ENCODE data around the gene ETNK1. TPM values are rescaled to one million over a fixed set of nuclear protein-coding genes. Genes with fewer than 3 reads are reported as not detected.

ETNK1 gene
- total and polyA plus RNA-seq, 8 donors, result 14.8 to 44.7 (median 21.6) TPM

- 89 to 96% methylated on average over 2 of the region's 2 CpGs for WGBS, 2 donors
- DNase-seq, result no peak
- intact Hi-C loops (cut with DNase I), result no loop called here
- no peak for FAIRE-seq
- no peak for ATAC-seq
- no peaks in the 10 kb centered on the region for H3K4me1 ChIP-seq
- peaks cover 0 to 10% (median 0%) of the 10 kb centered on the region in 3 donors for H3K36me3 ChIP-seq
- no peak for TF ChIP-seq CTCF (IDR thresholded peaks at IDR 0.05)
- H3K4me3 ChIP-seq, result no peak overlapping the region
- no peaks in the 10 kb centered on the region for H3K9me3 ChIP-seq
- H3K27ac ChIP-seq, result no peak overlapping the region
- H3K27me3 ChIP-seq, result no peaks in the 10 kb centered on the region
Measured at GRCh38 chr12:22682663-22683062, 57.7 kb downstream of the ETNK1 start.

GRCh38 chr12:22683131-22683530 is 58.2 kb downstream of the ETNK1 start:
- DNase-seq (no peak), ATAC-seq (no peak), FAIRE-seq (no peak)
- WGBS, 2 donors, result 86 to 93% methylated on average over 1 of the region's 1 CpG
- H3K36me3 ChIP-seq, result peaks cover 0 to 10% (median 0%) of the 10 kb centered on the region in 3 donors
- TF ChIP-seq CTCF (IDR thresholded peaks at IDR 0.05), result no peak
- H3K9me3 ChIP-seq, result no peaks in the 10 kb centered on the region
- no peak overlapping the region for H3K27ac ChIP-seq
- no peaks in the 10 kb centered on the region for H3K27me3 ChIP-seq
- intact Hi-C loops (cut with DNase I), result no loop called here
- no peaks in the 10 kb centered on the region for H3K4me1 ChIP-seq
- H3K4me3 ChIP-seq, result no peak overlapping the region

GRCh38 chr12:22684140-22685118 is 59.5 kb downstream of the ETNK1 start:
- 60 to 62% methylated on average over 5 of the region's 5 CpGs for WGBS, 2 donors
- peak; percentile 90 for FAIRE-seq
- Histone ChIP-seq H3K36me3 (peaks cover 0 to 4% (median 0%) of the 10 kb centered on the region in 3 donors), H3K4me1 (no peaks in the 10 kb centered on the region), H3K4me3 (no peak overlapping the region), H3K9me3 (no peaks in the 10 kb centered on the region), H3K27me3 (no peaks in the 10 kb centered on the region), H3K27ac (no peak overlapping the region)
- intact Hi-C loops (cut with DNase I), result no loop called here
- DNase-seq, result no peak
- peak in 3 of 4 donors; percentile 63 to 74 (median 65) for ATAC-seq
- TF ChIP-seq CTCF (IDR thresholded peaks at IDR 0.05), result peak in 3 of 4 donors; percentile 30 to 41 (median 38)

GRCh38 chr12:22686193-22686592 is 61.2 kb downstream of the ETNK1 start:
- 92 to 98% methylated on average over 1 of the region's 1 CpG for WGBS, 2 donors
- DNase-seq, result no peak
- H3K4me1 ChIP-seq, result no peaks in the 10 kb centered on the region
- H3K9me3 ChIP-seq, result no peaks in the 10 kb centered on the region
- no peak overlapping the region for H3K27ac ChIP-seq
- ATAC-seq, result no peak
- H3K4me3 ChIP-seq, result no peak overlapping the region
- no peak for TF ChIP-seq CTCF (IDR thresholded peaks at IDR 0.05)
- H3K27me3 ChIP-seq, result no peaks in the 10 kb centered on the region
- intact Hi-C loops (cut with DNase I), result no loop called here
- no peak for FAIRE-seq
- H3K36me3 ChIP-seq, result no peaks in the 10 kb centered on the region
